Endodermal cell (in vitro differentiated cells): Measurements from ENCODE around the gene FAM210A. TPM values are rescaled to one million over a fixed set of nuclear protein-coding genes. Genes with fewer than 3 reads are reported as not detected.
A peak's percentile ranks its signal among the peaks of the same experiment; 100 is the strongest.

Experiments used
- DNase-seq: peaks from one replicate; pipeline ENCODE4 v3.0.0-alpha.2; 2017
- H3K27ac ChIP-seq: 2 replicates; pipeline ENCODE4 v1.5.1; 2013; ENCODE audit warnings: mild to moderate bottlenecking, low read depth, low read length, moderate library complexity
- H3K27me3 ChIP-seq: 2 replicates; pipeline ENCODE4 v1.6.1; 2013; ENCODE audit warnings: mild to moderate bottlenecking, low read length, moderate library complexity; ENCODE audit not compliant: insufficient read depth, control insufficient read depth, poor library complexity, severe bottlenecking
- H3K36me3 ChIP-seq: 2 replicates; pipeline ENCODE4 v1.7.0; 2013; ENCODE audit warnings: mild to moderate bottlenecking, low read length, moderate library complexity; ENCODE audit not compliant: control insufficient read depth, insufficient read depth
- H3K4me1 ChIP-seq: one replicate; pipeline ENCODE4 v1.7.0; 2013; ENCODE audit warnings: low read length; ENCODE audit not compliant: control insufficient read depth, insufficient read depth
- H3K4me3 ChIP-seq: 2 replicates; pipeline ENCODE4 v1.5.1; 2013; ENCODE audit warnings: mild to moderate bottlenecking, low read length, moderate library complexity
- H3K9ac ChIP-seq: 2 replicates; pipeline ENCODE4 v1.6.1; 2013; ENCODE audit warnings: mild to moderate bottlenecking, low read length, moderate library complexity; ENCODE audit not compliant: poor library complexity, severe bottlenecking; ENCODE audit errors: extremely low read depth
- H3K9me3 ChIP-seq: 2 replicates; pipeline ENCODE4 v1.6.1; 2013; ENCODE audit warnings: mild to moderate bottlenecking, low read length, moderate library complexity; ENCODE audit not compliant: control insufficient read depth
- H3K27ac Mint-ChIP-seq: 2 replicates; pipeline ENCODE4 v1.8.0; 2020; ENCODE audit warnings: mixed read lengths
- H3K27me3 Mint-ChIP-seq: 2 replicates; pipeline ENCODE4 v1.8.0; 2021; ENCODE audit warnings: mild to moderate bottlenecking, mixed read lengths; ENCODE audit not compliant: insufficient read depth
- H3K36me3 Mint-ChIP-seq: 2 replicates; pipeline ENCODE4 v1.8.0; 2020; ENCODE audit warnings: low read depth, mixed read lengths
- H3K4me1 Mint-ChIP-seq: 2 replicates; pipeline ENCODE4 v1.8.0; 2020; ENCODE audit warnings: mixed read lengths
- H3K4me3 Mint-ChIP-seq: 2 replicates; pipeline ENCODE4 v1.8.0; 2020; ENCODE audit warnings: mild to moderate bottlenecking, moderate library complexity, mixed read lengths
- H3K9me3 Mint-ChIP-seq: 2 replicates; pipeline ENCODE4 v1.8.0; 2020; ENCODE audit warnings: mild to moderate bottlenecking, mixed read lengths
- CTCF ChIP-seq: fragments of 200-600 bp; sonication (generic); conservative IDR thresholded peaks from 2 replicates; pipeline ENCODE4 v1.5.0; 2021; ENCODE audit warnings: antibody characterized with exemption, mild to moderate bottlenecking
- WGBS, 2 experiments: methylation state at CpG; one replicate each; pipeline versions ENCODE4 v1.1.5 to v1.1.7; 2013; ENCODE audit warnings: missing lambda C conversion rate in 2 of 2, mixed read lengths in 1 of 2; ENCODE audit not compliant: insufficient coverage in 1 of 2, insufficient read length in 1 of 2; 5-methylcytosine and 5-hydroxymethylcytosine counted together
- total RNA-seq, 2 donors: library from RNA; stranded (reverse); fragmentation: NEBNext Ultra II Directional in 1 of 2; extraction: Animal tissue kit (Norgen Biotek cat#: 25700) in 1 of 2; gene quantifications; 2 replicates in 1 of 2; 3 replicates in 1 of 2; pipeline ENCODE4 v1.2.1, GENCODE V29; 2021

Gene FAM210A
- total RNA-seq, 2 donors from 2014 or later: 23.2 to 27.0 TPM

- H3K27ac ChIP-seq: peak overlapping the region; percentile 4
- TF ChIP-seq CTCF: no peak
- Mint-ChIP-seq H3K27ac (no peak overlapping the region), H3K9me3 (no peaks in the 10 kb centered on the region), H3K36me3 (no peaks in the 10 kb centered on the region), H3K4me3 (no peak overlapping the region), H3K27me3 (no peaks in the 10 kb centered on the region), H3K4me1 (no peaks in the 10 kb centered on the region)
- H3K4me3 ChIP-seq: no peak overlapping the region
- H3K36me3 ChIP-seq: no peaks in the 10 kb centered on the region
- H3K27me3 ChIP-seq: no peaks in the 10 kb centered on the region
- H3K9ac ChIP-seq: no peak overlapping the region
- no peaks in the 10 kb centered on the region for H3K4me1 ChIP-seq
- 90 to 93% methylated on average over 8 to 13 of the region's 13 CpGs for WGBS, 2 experiments
- DNase-seq: no peak
- H3K9me3 ChIP-seq: no peaks in the 10 kb centered on the region
Measured at GRCh38 chr18:13618760-13619438, 107.5 kb downstream of the FAM210A start.

GRCh38 chr18:13617826-13618515, 108.4 kb downstream of the FAM210A start:
- no peak overlapping the region for H3K4me3 Mint-ChIP-seq
- H3K9ac ChIP-seq: no peak overlapping the region
- no peak overlapping the region for H3K27ac Mint-ChIP-seq

GRCh38 chr18:13616525-13617035, 109.8 kb downstream of the FAM210A start:
- Mint-ChIP-seq H3K36me3 (no peaks in the 10 kb centered on the region), H3K4me3 (no peak overlapping the region), H3K27ac (no peak overlapping the region), H3K27me3 (no peaks in the 10 kb centered on the region), H3K4me1 (peaks cover 17% of the 10 kb centered on the region), H3K9me3 (no peaks in the 10 kb centered on the region)
- 92 to 94% methylated on average over 9 to 15 of the region's 15 CpGs for WGBS, 2 experiments
- no peak overlapping the region for H3K4me3 ChIP-seq
- H3K27ac ChIP-seq: no peak overlapping the region
- peaks cover 5% of the 10 kb centered on the region for H3K4me1 ChIP-seq
- H3K27me3 ChIP-seq: peaks cover 6% of the 10 kb centered on the region
- H3K9ac ChIP-seq: no peak overlapping the region
- no peaks in the 10 kb centered on the region for H3K36me3 ChIP-seq
- no peak for TF ChIP-seq CTCF
- no peak for DNase-seq
- H3K9me3 ChIP-seq: no peaks in the 10 kb centered on the region

More at GRCh38 chr18:13617826-13618515, 108.4 kb downstream of the FAM210A start:
- H3K4me1 ChIP-seq: no peaks in the 10 kb centered on the region
- Mint-ChIP-seq H3K9me3 (no peaks in the 10 kb centered on the region), H3K36me3 (no peaks in the 10 kb centered on the region), H3K27me3 (no peaks in the 10 kb centered on the region), H3K4me1 (peaks cover 3% of the 10 kb centered on the region)
- no peaks in the 10 kb centered on the region for H3K36me3 ChIP-seq
- H3K9me3 ChIP-seq: no peaks in the 10 kb centered on the region
- H3K4me3 ChIP-seq: no peak overlapping the region
- no peak overlapping the region for H3K27ac ChIP-seq
- WGBS, 2 experiments: 90 to 91% methylated on average over 5 to 9 of the region's 9 CpGs
- no peak for DNase-seq
- H3K27me3 ChIP-seq: no peaks in the 10 kb centered on the region
- no peak for TF ChIP-seq CTCF
